Skin of body (tissue), 2 donors: ENCODE measurements around the gene TSPAN14. TPM values are rescaled to one million over a fixed set of nuclear protein-coding genes. Genes with fewer than 3 reads are reported as not detected.
"Not testable (repeated sequence)": the region's sequence is repeated elsewhere in the genome, so short reads cannot be mapped to it uniquely, and the experiment has no call there.

Source experiments
- DNase-seq: peaks from one replicate; lab custom pipeline; 2025; lab: John Stamatoyannopoulos, UW
- total RNA-seq: library from RNA; depleted of rRNA; stranded (reverse); fragments of >200 nt; gene quantifications from one replicate; pipeline ENCODE4 v1.2.3, GENCODE V29; 2014

The TSPAN14 gene
- total RNA-seq, 1 donor from 2014 or later: 24.1 TPM

DNA sequence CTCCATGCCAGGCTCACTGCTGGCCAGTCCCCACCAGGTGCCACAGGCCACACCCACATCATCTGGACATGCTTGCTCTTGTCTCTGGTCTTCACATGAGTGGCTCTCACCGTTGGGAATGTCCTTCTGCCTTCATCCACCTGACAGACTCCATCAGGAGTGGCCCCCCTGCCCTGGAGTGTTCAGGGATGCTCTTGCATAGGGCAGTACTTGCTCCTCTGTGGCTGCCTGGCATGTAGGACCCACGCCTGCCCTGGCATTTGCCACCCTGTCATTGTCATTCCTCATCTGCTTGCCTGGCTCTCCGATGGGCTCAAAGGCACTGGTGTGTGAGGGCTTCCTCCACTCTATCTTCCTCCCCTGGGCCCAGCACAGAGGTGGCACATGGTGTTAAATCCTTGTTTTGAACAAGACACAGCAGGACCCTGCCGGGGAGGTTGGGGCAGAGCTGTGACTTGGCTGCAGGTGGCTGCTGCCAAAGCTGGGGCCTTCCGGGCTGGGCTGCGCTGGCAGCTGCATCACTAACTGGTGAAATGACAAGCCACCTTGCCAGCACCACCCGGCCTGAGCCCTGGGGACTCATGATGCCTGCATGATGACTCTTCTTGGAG lies 85.4 kb downstream of the TSPAN14 start:
- DNase-seq: no peak

DNA sequence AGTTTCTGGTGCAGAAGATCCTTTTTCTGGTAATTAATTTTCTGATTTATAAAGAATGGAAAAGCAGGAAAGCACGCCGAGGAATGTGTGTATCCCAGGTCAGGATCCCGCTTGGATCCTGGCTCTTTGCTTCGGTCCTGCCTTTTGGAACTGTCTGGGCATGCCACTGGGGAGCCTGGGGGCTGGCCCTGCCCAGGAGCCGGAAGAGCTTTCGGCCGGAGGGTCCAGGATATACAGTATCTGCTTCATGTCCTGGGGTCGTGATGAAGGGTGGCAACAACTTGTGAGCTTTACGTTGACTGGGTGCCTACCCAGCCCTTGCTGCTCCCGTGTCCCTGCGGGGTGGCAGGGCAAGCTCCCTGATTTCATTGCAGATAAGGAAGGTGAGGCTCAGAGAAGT lies 86.0 kb downstream of the TSPAN14 start:
- DNase-seq: no peak

DNA sequence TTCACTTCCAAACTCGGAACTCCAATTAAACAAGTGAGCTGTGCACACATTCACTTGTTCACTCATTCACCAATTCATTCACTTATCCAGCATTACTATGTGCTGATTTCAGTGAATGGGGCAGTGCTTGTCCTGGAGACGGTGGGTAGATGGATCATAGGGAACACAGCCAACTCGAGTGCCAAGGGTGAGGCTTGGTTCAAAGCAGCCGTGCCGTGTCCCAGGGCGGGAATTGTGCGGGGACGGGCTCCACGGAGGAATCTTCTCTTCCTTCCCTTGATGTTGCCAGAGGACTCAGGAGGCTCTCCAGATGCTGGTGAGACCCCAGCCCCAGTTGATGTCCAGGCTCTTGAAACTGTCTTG lies 86.5 kb downstream of the TSPAN14 start:
- DNase-seq: no peak

DNA sequence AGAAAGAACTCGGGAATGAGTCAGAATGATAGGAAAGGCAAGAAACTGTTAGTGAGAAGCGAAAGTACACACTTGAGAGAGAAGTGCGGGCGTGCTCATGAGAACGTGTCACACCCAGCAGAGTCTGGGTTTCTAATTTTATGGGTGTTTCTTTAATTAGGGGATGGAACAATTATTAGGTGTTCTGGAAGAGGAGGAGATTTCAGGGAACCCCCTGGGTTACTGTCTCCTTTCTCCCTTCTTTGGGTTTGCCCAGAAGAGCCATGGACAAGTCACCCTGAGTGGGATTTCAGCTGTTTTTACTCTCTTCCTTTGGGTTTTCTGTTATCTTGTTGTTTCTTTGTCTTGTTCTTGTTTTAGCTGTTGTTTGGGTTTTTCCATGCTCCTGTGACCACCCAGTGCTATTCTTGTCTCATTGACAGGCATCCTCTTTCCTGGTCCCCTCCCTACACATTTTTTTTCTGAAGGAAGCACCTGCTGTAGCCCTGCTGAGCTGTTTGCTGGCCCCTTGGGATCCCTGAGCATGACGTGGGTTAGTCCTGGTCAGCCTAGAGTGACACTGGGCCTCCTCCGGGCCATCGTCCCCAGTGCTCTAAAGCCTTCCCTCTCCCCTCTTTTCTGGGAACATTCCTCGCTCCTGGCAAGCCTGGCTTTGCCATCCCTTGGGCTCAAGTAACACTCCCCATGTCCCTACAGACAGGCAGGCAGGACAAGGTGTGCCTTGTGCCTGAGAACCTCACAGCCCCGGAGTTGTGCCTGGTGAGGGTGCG lies 87.1 kb downstream of the TSPAN14 start:
- peak; percentile 22 for DNase-seq

DNA sequence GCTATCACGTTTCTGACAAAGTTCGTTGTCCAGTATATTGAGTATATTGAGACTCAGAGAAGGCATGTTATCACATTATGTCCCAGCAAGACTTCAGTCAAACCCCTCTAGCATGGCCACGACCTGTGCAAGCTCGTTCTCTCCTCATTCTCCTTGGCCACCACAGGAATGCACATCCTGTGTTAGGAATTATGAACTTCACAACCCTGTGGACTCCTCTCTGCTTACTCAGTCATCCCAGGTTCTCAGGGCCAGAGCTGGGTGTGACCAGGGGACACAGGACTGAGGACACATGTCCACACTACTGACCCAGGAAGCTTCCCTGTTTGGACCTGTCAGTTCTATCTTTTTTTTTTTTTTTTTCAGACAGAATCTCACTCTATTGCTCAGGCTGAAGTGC lies 87.9 kb downstream of the TSPAN14 start:
- DNase-seq: no peak

DNA sequence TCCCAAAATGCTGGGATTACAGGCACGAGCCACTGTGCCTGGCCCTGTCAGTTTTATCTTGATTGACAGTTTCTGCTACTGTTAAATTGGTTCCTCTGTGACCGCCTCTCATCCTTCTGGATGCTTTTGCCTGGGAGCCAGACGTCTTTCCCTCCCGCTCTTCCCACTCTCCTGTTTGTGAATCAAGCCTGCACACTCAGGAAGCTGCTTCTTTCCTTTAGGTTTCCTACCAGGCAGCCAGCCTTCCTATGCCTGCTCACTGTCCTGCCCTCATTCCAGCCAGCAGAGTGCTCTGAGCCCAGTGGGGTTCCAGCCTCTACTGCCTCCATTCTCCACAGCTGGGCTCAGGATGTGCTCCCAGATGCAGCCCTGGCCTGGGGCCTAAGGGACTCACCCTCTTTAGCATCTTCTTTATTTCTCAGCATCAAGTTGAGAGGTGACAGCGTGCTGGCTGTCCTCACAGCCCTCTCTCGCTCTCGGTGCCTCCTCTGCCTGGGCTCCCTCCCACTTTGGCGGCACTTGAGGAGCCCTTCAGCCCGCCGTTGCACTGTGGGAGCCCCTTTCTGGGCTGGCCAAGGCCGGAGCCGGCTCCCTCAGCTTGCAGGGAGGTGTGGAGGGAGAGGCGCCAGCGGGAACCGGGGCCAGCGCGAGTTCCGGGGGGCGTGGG lies 88.7 kb downstream of the TSPAN14 start:
- DNase-seq: no peak

DNA sequence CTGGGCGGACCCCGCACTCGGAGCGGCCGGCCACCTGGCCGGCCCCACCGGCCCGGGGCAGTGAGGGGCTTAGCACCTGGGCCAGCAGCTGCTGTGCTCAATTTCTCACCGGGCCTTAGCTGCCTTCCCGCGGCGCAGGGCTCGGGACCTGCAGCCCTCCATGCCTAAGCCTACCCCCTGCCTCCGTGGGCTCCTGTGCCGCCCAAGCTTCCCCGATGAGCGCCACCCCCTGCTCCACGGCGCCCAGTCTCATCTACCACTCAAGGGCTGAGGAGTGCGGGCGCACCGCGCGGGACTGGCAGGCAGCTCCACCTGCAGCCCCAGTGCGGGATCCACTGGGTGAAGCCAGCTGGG lies 89.2 kb downstream of the TSPAN14 start:
- DNase-seq: not testable (repeated sequence)

DNA sequence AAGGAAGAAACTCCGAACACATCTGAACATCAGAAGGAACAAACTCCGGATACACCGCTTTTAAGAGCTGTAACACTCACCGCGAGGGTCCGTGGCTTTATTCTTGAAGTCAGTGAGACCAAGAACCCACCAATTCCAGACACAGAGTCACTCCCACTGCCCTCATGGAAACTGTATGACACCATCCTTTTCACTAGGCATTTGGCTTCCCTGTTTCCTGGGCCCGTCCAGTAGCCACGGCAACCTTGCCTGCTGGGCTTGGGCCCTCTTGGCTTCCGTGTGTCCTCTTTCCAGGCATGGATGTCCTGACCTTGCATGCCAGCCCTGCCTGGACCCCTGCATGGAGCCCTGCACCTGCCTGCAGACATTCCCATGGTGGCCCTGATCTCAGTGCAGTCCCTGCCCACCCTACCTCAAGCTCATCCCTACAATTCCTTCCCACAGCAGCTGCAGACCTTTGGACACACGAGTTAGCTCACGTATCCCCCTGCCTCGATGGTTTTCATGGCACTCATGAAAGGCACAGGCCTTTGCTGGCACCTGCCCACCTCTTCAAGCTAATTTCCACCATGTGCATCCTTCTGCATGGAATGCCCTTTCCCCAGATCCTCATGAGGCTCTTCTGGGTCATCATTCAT lies 90.3 kb downstream of the TSPAN14 start:
- DNase-seq: no peak

DNA sequence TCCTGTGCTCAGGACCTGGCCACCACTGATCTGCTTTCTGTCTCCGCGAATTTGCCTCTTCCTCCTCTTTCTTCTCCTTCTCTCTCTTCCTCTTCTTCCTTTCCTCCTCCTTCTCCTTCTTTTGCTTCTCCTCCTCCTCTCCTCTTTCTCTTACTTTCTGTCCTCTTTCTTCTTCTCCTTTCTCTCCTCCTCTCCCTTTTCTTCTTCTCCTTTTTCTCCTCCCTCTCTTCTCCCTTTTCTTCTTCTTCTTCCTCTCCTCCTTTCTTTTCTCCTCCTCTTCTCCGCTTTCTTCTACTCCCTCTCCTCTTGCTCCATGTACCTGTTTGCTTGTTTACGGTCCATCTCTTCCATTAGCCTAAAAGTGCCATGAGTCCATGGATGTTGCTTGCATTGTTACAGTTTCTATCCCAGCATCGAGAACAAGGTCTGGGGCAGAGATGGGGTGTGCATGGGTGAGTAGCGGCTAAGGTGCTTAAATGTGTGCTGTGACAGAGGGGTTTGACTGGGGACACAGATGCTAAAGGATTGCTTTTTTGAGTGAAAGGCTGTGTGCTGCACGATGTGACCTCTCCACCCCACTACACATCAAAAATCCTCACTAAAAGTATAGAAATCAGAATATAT lies 91.3 kb downstream of the TSPAN14 start:
- DNase-seq: no peak

DNA sequence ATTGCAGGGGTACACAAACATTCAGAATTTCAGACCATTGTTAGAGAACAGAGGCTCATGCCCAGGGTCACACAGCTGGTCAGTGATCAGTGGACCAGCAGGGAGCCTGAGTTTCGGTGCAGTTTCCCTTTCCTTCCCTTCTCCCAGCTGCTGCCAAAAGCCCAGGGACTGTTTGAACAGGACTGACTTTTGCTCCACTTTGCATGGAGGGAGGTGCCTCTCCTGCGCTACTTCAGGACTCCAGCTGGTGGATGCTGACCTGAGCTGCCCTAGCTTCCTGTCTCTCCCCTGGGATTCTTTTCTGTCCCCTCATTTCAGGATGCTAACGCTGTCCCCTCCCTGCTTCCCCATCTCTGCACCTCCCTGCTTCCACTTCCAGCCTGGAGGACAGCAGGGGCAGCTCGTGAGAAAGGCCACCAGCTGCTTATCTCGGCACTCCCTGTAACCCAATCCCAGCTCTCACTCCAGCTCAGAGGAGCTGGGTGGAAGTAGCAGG lies 98.1 kb downstream of the TSPAN14 start:
- no peak for DNase-seq

DNA sequence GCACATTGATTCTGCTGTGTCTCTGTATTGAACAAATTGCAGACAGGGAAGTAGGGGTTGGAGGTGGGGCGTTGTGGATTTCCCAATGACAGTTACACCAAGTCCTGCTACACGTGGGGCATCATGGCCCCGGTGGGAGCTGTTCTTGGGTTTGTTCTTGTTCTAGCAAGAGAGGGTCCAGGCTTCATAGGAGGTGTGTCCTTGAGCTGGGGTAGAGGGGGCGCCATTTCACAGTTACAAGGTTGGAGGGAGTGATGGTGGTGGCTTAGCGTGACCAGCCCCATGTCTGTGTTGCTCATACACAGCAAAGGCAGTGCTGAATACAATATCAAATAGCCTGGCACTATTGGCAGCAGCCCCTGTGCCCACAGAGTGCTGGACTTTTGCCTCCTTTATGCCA lies 99.3 kb downstream of the TSPAN14 start:
- no peak for DNase-seq

DNA sequence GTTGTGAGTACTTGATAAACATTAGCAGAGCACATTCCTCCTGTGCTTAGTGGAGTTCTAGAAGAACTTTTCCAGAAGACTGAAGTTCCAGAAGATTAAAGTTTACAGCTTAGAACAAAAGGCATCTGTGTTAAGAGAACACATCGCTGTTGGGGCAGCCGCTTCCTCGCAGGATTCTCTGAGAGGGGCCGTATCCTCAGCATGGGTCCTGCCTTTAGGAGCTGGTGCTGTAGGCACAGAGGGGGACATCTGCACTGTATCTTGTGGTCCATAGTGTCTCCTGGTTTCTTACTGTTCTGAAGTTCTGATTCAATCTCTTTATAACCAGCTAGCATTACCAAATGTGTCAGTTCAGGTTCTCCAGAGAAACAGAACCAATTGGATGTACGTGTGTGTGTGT lies 99.9 kb downstream of the TSPAN14 start:
- no peak for DNase-seq

DNA sequence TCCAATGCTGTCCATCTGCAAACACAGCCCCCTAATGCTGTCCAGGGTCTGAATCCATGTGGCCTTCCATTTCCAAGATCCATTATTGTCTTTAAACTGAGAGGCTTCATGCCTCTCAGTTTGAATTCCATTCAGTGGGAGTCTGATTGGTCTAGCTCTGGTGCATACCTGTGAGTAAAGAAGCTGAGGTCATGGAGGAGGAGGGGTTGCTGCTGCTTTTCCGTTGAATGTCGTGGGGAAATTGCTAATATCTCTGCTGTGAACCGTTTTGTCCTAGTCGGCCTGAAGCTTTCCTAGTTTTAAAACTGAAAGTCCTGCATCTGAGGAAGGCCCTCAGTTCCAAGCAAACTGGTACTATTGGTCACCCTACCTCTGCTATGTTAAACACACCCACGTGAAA lies 101.3 kb downstream of the TSPAN14 start:
- no peak for DNase-seq

DNA sequence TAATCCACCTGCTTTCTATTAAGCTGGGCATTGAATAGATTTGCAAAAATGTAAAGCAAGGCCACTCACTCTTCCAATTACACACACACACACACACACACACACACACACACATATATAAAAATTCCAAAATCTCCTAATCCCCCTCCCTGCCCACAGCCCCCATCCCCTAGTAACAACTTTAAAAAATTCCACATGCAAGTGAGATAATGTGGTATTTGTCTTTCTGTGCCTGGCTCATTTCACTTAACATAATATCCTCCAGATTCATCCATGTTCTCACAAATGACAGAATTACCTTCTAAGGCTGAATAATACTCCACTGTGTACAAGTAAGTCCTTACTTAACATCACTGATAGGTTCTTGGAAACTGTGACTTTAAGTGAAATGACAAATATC lies 107.8 kb downstream of the TSPAN14 start:
- DNase-seq: no peak

DNA sequence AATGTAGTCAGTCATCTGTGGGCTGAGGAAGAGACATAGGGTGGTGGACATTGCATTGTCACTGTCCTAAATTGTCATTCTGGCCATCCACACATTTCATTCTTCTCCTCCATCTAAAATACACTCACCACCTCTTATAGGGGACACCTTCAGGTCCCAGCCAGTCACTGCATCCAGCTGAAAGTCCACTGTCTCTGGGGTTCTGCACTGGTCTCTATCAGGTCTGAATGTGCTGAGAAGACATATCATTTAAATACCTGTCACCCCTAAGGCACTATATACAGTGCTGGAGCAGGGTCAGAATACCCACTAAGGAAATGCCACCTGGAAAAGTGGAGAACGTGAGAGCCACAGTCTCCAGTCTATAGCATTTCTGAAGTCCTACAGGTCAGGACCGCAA lies 113.2 kb downstream of the TSPAN14 start:
- DNase-seq: no peak

DNA sequence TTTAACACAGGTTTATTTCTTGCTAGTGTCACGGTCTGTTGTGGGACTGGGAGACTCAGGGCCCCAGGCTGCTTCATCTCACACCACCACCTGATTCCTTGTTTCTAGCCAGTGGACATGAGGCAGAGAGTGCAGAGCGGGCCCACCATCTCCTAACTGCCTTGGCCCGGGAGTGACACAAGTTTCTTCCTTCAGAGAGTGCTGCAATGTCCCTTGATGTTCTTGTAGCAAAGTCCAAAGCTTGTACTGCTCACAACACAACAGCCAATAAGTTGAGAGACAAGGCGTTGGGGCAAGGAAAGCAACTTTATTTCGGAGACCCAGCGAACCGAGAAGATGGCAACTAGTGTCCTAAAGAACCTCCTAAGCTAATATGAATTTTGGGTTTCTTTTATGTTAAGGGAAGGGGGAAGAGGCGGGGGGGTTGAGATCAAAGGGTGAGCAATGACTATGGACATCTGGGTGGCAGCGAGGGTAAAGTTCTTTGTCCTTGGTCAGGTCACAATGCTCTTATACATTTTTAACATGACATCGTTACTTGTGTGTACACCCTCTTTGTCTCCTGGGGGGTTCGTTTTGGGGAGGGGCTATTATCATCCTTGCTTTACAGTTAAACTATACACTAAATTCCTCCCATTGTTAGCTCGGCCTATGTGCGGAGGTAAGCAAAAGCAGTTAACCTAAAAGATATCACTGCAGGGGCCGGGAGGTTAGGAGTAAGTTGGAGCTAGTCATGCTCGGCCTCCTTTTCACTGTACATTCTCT lies 115.2 kb downstream of the TSPAN14 start:
- no peak for DNase-seq

DNA sequence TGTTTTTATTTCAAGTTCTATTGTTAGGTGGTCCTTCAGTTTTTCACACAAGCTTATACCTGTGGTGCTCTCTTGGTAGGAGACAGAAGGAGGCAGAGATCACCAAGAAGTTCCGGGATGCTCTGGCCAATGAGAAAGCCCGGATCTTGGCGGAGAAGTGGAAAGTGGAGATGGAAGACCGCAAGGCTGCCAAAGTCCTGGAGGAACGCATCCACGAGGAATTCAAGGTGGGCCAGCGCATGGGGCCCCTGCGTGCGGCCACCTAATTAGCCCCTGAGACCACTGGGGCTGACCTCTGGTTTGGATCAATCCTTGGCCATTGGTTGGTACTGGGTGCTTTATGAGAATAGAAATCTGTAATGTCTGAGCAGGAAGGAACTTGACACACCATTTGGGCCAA lies 117.2 kb downstream of the TSPAN14 start:
- DNase-seq: no peak

DNA sequence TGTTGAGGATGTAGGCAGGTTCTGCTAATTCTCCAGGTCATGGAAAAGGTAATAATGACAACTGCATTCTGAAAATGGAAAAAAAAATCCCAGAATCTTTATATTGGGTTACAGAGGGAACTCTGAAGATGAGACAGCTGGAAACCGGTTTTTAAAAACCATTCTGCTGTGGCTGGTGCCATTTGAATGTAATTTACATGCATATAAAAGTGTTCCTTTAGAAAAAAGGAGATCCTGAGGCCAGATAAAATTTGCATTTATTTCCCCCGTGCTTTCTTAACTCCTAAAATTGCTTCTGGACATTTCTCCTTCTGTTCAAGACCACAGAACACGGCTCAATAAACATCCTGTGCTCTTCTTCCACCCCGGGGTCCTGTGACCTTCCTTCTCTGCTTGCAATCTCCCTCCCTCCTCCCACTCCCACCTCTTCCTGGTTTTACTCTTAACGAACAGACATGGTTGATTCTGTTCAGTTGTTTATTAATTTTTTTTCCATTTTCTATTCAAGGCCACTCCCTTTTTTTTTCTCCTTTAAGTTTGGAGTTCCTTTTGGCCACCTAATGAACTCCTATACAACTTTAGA lies 125.2 kb downstream of the TSPAN14 start:
- DNase-seq: no peak

DNA sequence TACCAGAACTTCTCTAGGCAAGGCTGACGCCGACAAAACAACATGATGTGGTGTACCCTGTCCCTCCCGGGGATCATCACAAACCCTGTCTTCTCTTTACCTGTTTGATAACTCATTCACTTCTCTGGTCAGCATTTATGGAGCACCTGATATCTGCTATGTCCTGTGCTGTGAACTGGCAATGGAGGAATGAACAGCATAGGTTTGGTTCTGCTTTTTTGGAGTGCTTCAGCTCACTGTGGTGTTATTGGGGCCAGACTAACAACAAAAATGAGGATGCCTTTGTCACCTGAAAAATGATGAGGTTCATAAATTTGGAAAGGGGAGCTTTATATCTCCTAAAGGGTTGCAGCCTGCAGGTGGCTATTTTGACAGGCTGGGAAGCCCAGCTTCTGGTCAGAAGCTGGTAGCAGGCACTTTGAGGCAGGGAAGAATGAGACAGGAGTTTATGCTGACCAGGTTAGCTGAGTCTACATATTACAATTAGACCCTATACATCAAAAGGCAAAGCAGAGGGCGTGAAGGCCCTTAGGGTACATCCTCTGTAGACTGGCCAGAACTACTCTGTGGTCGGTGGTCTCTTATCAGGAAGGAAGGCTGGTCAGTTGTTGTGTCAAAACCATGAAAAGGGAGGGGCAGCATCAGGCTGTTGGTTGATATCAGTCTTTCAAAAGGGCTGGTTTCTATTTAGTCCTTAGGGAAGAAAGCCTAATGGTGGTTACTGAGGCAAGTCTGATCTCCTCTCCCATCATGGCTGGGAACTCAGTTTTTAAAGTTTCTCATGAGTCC lies 125.9 kb downstream of the TSPAN14 start:
- no peak for DNase-seq
